ENCODE data around the gene SERTAD2.

GRCh38 chr2:64659252-64659651, 5.5 kb upstream of the SERTAD2 start:
- TF ChIP-seq CTCF (IDR thresholded peaks at IDR 0.05): no peak
- no peak for TF ChIP-seq EZH2 (IDR thresholded peaks at IDR 0.05)
- TF ChIP-seq EZH2phosphoT487 (IDR thresholded peaks at IDR 0.05): no peak

All from neural progenitor cell (in vitro differentiated cells).